ENCODE data around the gene UGT2B11.
"Not testable (repeated sequence)": the region's sequence is repeated elsewhere in the genome, so short reads cannot be mapped to it uniquely, and the experiment has no call there.

The UGT2B11 gene

DNA sequence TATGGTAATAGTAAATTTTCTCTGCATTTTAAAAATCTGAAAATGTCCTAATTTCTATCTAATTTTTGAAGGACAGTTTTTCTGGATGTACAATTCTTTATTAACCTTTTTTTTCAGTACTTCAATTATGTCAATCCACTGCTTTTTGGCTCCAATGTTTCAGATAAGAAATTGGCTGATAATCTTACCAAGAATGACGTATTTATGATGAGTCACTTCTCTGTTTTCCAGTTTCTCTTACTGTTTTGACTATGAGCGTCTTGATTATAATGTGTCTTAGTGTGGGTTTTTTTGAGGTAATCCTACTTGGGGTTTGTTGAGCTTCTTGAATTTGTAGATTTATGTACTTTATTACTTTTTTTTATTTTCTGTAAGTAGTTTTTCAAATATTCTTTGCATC lies 47.2 kb downstream of the UGT2B11 start:
- no peak for DNase-seq

DNA sequence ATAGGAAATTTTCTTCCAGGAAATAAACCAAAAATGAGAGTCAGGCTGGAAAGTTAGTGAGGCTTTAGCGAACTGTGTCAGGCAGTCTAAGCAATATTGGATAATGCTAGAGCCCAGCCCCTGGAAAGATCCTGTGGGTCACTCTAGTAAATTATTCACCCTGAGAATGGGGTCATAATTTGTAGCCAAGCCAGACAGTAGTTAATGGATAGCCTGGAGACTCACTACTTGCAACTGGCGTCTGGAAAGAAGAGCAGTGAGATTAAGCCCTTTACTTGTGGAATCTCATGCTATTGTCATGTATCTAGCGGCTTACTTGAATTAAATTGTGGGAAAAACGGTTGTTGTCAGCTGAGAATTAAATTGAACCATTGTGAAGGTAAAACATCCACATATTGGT lies 48.2 kb downstream of the UGT2B11 start:
- not testable (repeated sequence) for DNase-seq

DNA sequence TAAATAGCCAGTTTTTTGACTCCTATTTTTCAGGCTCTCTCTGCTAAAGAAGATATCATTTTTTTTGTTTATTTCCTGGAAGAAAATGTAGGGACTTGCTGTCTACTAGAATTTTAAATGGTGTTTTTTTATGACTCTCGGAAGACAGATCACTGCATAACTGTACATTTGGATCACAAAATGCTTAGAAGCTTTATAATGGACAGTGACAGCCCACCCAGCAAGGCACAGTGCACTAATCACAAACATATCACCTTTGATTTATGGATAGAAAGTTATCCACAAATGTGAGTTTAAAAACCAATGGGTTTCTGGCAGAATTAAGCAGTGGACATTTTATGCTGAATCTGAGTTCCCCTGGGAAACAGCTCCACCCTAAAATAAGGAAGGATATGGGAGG lies 48.8 kb downstream of the UGT2B11 start:
- DNase-seq: not testable (repeated sequence)

DNA sequence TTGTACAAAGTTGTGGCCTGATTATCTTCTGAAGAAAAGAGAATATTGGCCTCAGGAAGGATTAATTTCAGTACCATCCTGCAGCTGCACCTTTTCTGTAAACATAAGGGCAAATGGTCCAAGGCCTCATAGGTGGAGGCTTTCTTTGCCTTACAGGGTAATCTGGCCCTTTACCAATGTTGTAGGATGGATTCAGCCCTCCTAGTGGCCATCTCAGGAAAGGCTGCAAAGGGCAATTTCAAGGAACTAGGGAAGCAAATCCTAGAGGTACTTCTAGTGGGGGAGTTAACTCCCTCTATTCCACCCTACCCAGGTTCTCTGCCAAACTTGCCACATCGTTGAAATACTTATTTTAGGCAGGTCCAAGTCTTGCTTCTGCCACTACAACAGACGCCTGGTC lies 57.6 kb downstream of the UGT2B11 start:
- no peak for DNase-seq

DNA sequence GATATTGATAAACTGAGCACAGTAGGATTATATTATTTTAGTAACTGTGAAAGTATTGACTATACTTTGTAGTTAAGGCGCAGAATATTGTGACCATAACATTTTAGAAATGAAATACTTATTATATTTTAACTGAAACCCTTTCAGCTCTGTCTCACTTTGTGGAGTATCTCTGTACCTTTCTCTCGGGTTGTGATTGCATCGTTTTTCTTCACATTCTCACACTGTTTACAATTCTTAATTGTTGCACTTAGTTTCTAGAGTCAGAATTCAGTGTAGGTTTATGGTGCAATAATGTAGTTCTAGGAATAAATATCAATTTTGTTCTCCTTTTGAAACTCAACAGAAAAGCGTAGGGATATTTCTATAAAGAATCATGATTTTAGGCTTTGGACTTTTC lies 60.5 kb downstream of the UGT2B11 start:
- DNase-seq: no peak
